CD4-positive, CD25-positive, alpha-beta regulatory T cell (primary cell): ENCODE measurements around the gene SYK. TPM values are rescaled to one million over a fixed set of nuclear protein-coding genes. Genes with fewer than 3 reads are reported as not detected.

Experiments
- ATAC-seq, 2 donors: fragments of 150-1000 bp; cut with Tn5 transposase; one replicate each; pipeline ENCODE4 v1.10.0; 2021; ENCODE audit warnings: low read depth in 2 of 2, moderate number of reproducible peaks in 2 of 2, moderate library complexity in 1 of 2
- DNase-seq, 3 donors: peaks; one replicate each; pipeline versions ENCODE4 v3.0.0 to v3.0.0-alpha.2; 2012 to 2022; ENCODE audit warnings: mixed read lengths in 1 of 3
- H3K27ac ChIP-seq: one replicate; pipeline ENCODE4 v1.7.0; 2013; ENCODE audit warnings: mild to moderate bottlenecking, low read length; ENCODE audit not compliant: insufficient read depth, poor library complexity, severe bottlenecking
- H3K27me3 ChIP-seq: one replicate; pipeline ENCODE4 v1.7.0; 2013; ENCODE audit warnings: low read length; ENCODE audit not compliant: control insufficient read depth, insufficient read depth
- H3K36me3 ChIP-seq: one replicate; pipeline ENCODE4 v1.7.0; 2013; ENCODE audit warnings: mild to moderate bottlenecking, low read length, moderate library complexity; ENCODE audit not compliant: control insufficient read depth, insufficient read depth
- H3K4me1 ChIP-seq: 2 replicates; pipeline ENCODE4 v1.7.0; 2013; ENCODE audit warnings: mild to moderate bottlenecking, low read length; ENCODE audit not compliant: insufficient read depth, control insufficient read depth, poor library complexity, severe bottlenecking
- H3K4me3 ChIP-seq: one replicate; pipeline ENCODE4 v1.7.0; 2013; ENCODE audit warnings: low read depth, mild to moderate bottlenecking, low read length, moderate library complexity
- H3K9me3 ChIP-seq, 2 experiments: 1 replicate in 1 of 2; 2 replicates in 1 of 2; pipeline ENCODE4 v1.7.0; 2013; ENCODE audit warnings: low read length in 2 of 2, mild to moderate bottlenecking in 1 of 2, moderate library complexity in 1 of 2; ENCODE audit not compliant: control insufficient read depth in 2 of 2
- H3K27ac Mint-ChIP-seq, 3 donors: one replicate each; pipeline ENCODE4 v1.8.0; 2020 to 2022; ENCODE audit warnings: mild to moderate bottlenecking in 3 of 3, mixed read lengths in 3 of 3, moderate library complexity in 2 of 3
- H3K27me3 Mint-ChIP-seq: one replicate; pipeline ENCODE4 v1.8.0; 2022; ENCODE audit warnings: mild to moderate bottlenecking, mixed read lengths
- H3K36me3 Mint-ChIP-seq: one replicate; pipeline ENCODE4 v1.8.0; 2020; ENCODE audit warnings: mixed read lengths
- H3K4me1 Mint-ChIP-seq, 4 donors: one replicate each; pipeline ENCODE4 v1.8.0; 2020 to 2022; ENCODE audit warnings: mixed read lengths in 4 of 4, mild to moderate bottlenecking in 1 of 4
- H3K4me3 Mint-ChIP-seq, 4 donors: one replicate each; pipeline ENCODE4 v1.8.0; 2020 to 2022; ENCODE audit warnings: mild to moderate bottlenecking in 4 of 4, mixed read lengths in 4 of 4, moderate library complexity in 3 of 4
- H3K9me3 Mint-ChIP-seq, 7 donors: one replicate each; pipeline ENCODE4 v1.8.0; 2020 to 2022; ENCODE audit warnings: mixed read lengths in 7 of 7, mild to moderate bottlenecking in 3 of 7, moderate library complexity in 2 of 7
- polyA plus RNA-seq, 4 donors: library from polyadenylated mRNA; unstranded; fragments of 300-500 nt; fragmentation: Illumina TruSeq; gene quantifications; one replicate each; pipeline ENCODE4 v1.2.3, GENCODE V29; 2021
- total RNA-seq: library from RNA; stranded (reverse); gene quantifications from one replicate; pipeline ENCODE4 v1.2.3, GENCODE V29; 2022

Gene SYK
- total and polyA plus RNA-seq, 5 donors from 2014 or later, result 0.13 to 0.81 (median 0.48) TPM; not detected in 1

- Mint-ChIP-seq H3K4me3 (no peak overlapping the region), H3K27ac (peak overlapping the region in 1 of 3 donors; percentile 84), H3K36me3 (no peaks in the 10 kb centered on the region), H3K4me1 (no peaks in the 10 kb centered on the region), H3K27me3 (peaks cover 10% of the 10 kb centered on the region), H3K9me3 (peaks cover 0 to 4% (median 0%) of the 10 kb centered on the region in 7 donors)
- Histone ChIP-seq H3K4me3 (no peak overlapping the region), H3K9me3 (no peaks in the 10 kb centered on the region), H3K4me1 (no peaks in the 10 kb centered on the region), H3K27me3 (no peaks in the 10 kb centered on the region), H3K27ac (no peak overlapping the region), H3K36me3 (no peaks in the 10 kb centered on the region)
- ATAC-seq (no peak), DNase-seq (no peak)
Observed at GRCh38 chr9:90827181-90827871, 25.7 kb downstream of the SYK start.

- ATAC-seq (no peak), DNase-seq (no peak)
- H3K4me1 ChIP-seq, result no peaks in the 10 kb centered on the region
- Mint-ChIP-seq H3K4me1 (no peaks in the 10 kb centered on the region), H3K4me3 (no peak overlapping the region), H3K36me3 (no peaks in the 10 kb centered on the region), H3K27me3 (peaks cover 8% of the 10 kb centered on the region), H3K9me3 (peaks cover 0 to 4% (median 1%) of the 10 kb centered on the region in 7 donors), H3K27ac (peak overlapping the region in 1 of 3 donors; percentile 84)
- H3K9me3 ChIP-seq, result no peaks in the 10 kb centered on the region
- H3K4me3 ChIP-seq, result no peak overlapping the region
- H3K27ac ChIP-seq, result no peak overlapping the region
- no peaks in the 10 kb centered on the region for H3K36me3 ChIP-seq
- H3K27me3 ChIP-seq, result no peaks in the 10 kb centered on the region
Observed at GRCh38 chr9:90830051-90830450, 28.4 kb downstream of the SYK start.

GRCh38 chr9:90830977-90831376 is 29.4 kb downstream of the SYK start:
- no peak overlapping the region for H3K4me3 ChIP-seq
- DNase-seq (no peak), ATAC-seq (no peak)
- Mint-ChIP-seq H3K27me3 (no peaks in the 10 kb centered on the region), H3K4me1 (no peaks in the 10 kb centered on the region), H3K27ac (no peak overlapping the region), H3K4me3 (no peak overlapping the region), H3K36me3 (no peaks in the 10 kb centered on the region), H3K9me3 (peaks cover 0 to 1% (median 0%) of the 10 kb centered on the region in 7 donors)
- no peaks in the 10 kb centered on the region for H3K27me3 ChIP-seq
- H3K36me3 ChIP-seq, result no peaks in the 10 kb centered on the region
- no peaks in the 10 kb centered on the region for H3K4me1 ChIP-seq
- H3K27ac ChIP-seq, result no peak overlapping the region
- no peaks in the 10 kb centered on the region for H3K9me3 ChIP-seq

- no peaks in the 10 kb centered on the region for H3K36me3 ChIP-seq
- Mint-ChIP-seq H3K4me3 (no peak overlapping the region), H3K27ac (no peak overlapping the region), H3K36me3 (no peaks in the 10 kb centered on the region), H3K4me1 (peaks cover 0 to under 1% (median 0%) of the 10 kb centered on the region in 4 donors), H3K27me3 (no peaks in the 10 kb centered on the region), H3K9me3 (peaks cover 0 to 1% (median 0%) of the 10 kb centered on the region in 7 donors)
- H3K27me3 ChIP-seq, result no peaks in the 10 kb centered on the region
- ATAC-seq, result no peak
- H3K4me1 ChIP-seq, result no peaks in the 10 kb centered on the region
- DNase-seq, result no peak
- H3K27ac ChIP-seq, result no peak overlapping the region
- no peak overlapping the region for H3K4me3 ChIP-seq
- H3K9me3 ChIP-seq, result no peaks in the 10 kb centered on the region
Observed at GRCh38 chr9:90832261-90832660, 30.6 kb downstream of the SYK start.

- Histone ChIP-seq H3K27ac (no peak overlapping the region), H3K4me3 (no peak overlapping the region), H3K4me1 (no peaks in the 10 kb centered on the region), H3K36me3 (no peaks in the 10 kb centered on the region), H3K9me3 (no peaks in the 10 kb centered on the region), H3K27me3 (no peaks in the 10 kb centered on the region)
- Mint-ChIP-seq H3K4me1 (peaks cover 0 to 2% (median 0%) of the 10 kb centered on the region in 4 donors), H3K4me3 (no peak overlapping the region), H3K9me3 (peaks cover 0 to 1% (median 0%) of the 10 kb centered on the region in 7 donors), H3K36me3 (no peaks in the 10 kb centered on the region), H3K27me3 (no peaks in the 10 kb centered on the region), H3K27ac (no peak overlapping the region)
- no peak for DNase-seq
- ATAC-seq, result no peak
Observed at GRCh38 chr9:90834828-90835595, 33.4 kb downstream of the SYK start.

GRCh38 chr9:90836411-90837080 is 34.9 kb downstream of the SYK start:
- Mint-ChIP-seq H3K27ac (no peak overlapping the region), H3K4me3 (no peak overlapping the region), H3K36me3 (no peaks in the 10 kb centered on the region), H3K27me3 (no peaks in the 10 kb centered on the region), H3K9me3 (peaks cover 0 to 1% (median 0%) of the 10 kb centered on the region in 7 donors), H3K4me1 (peaks cover 0 to 2% (median 0%) of the 10 kb centered on the region in 4 donors)
- Histone ChIP-seq H3K36me3 (no peaks in the 10 kb centered on the region), H3K4me3 (no peak overlapping the region), H3K9me3 (no peaks in the 10 kb centered on the region), H3K4me1 (no peaks in the 10 kb centered on the region), H3K27ac (no peak overlapping the region), H3K27me3 (no peaks in the 10 kb centered on the region)
- ATAC-seq (no peak), DNase-seq (no peak)

- Mint-ChIP-seq H3K4me1 (peaks cover 0 to 2% (median 0%) of the 10 kb centered on the region in 4 donors), H3K4me3 (no peak overlapping the region), H3K36me3 (no peaks in the 10 kb centered on the region), H3K27me3 (no peaks in the 10 kb centered on the region), H3K27ac (no peak overlapping the region), H3K9me3 (no peaks in the 10 kb centered on the region)
- H3K9me3 ChIP-seq, result no peaks in the 10 kb centered on the region
- H3K36me3 ChIP-seq, result no peaks in the 10 kb centered on the region
- H3K27ac ChIP-seq, result no peak overlapping the region
- no peak overlapping the region for H3K4me3 ChIP-seq
- H3K27me3 ChIP-seq, result no peaks in the 10 kb centered on the region
- H3K4me1 ChIP-seq, result no peaks in the 10 kb centered on the region
- DNase-seq (no peak), ATAC-seq (no peak)
Observed at GRCh38 chr9:90838098-90838497, 36.5 kb downstream of the SYK start.
